Measurements from ENCODE around the gene TREML4.

TREML4 gene

GRCh38 chr6:41224800-41225199 lies 3.3 kb upstream of the TREML4 start:
- Histone ChIP-seq H3K9me3 (ENCODE audit: control insufficient read depth, low read length) (no peaks in the 10 kb centered on the region), H3K9ac (no peak overlapping the region), H2AFZ (no peak overlapping the region), H3K79me2 (no peaks in the 10 kb centered on the region), H3K36me3 (ENCODE audit: control insufficient read depth, insufficient read depth, low read length) (no peaks in the 10 kb centered on the region), H3K27ac (no peak overlapping the region), H3K4me2 (ENCODE audit: low read length) (no peak overlapping the region), H3K4me3 (ENCODE audit: low read depth, low read length) (no peak overlapping the region), H3K27me3 (ENCODE audit: control insufficient read depth, insufficient read depth, low read length) (no peaks in the 10 kb centered on the region), H3K4me1 (no peaks in the 10 kb centered on the region)
- no peak for TF ChIP-seq CTCF (IDR thresholded peaks at IDR 0.05)

- Histone ChIP-seq H3K27me3 (ENCODE audit: control insufficient read depth, insufficient read depth, low read length) (no peaks in the 10 kb centered on the region), H3K27ac (no peak overlapping the region), H3K4me3 (ENCODE audit: low read depth, low read length) (no peak overlapping the region), H3K79me2 (no peaks in the 10 kb centered on the region), H3K36me3 (ENCODE audit: control insufficient read depth, insufficient read depth, low read length) (no peaks in the 10 kb centered on the region), H3K9ac (no peak overlapping the region), H3K4me2 (ENCODE audit: low read length) (no peak overlapping the region), H3K9me3 (ENCODE audit: control insufficient read depth, low read length) (no peaks in the 10 kb centered on the region), H2AFZ (no peak overlapping the region), H3K4me1 (no peaks in the 10 kb centered on the region)
- TF ChIP-seq CTCF (IDR thresholded peaks at IDR 0.05): no peak
Observed at GRCh38 chr6:41226752-41227151, 1.4 kb upstream of the TREML4 start.

DNA sequence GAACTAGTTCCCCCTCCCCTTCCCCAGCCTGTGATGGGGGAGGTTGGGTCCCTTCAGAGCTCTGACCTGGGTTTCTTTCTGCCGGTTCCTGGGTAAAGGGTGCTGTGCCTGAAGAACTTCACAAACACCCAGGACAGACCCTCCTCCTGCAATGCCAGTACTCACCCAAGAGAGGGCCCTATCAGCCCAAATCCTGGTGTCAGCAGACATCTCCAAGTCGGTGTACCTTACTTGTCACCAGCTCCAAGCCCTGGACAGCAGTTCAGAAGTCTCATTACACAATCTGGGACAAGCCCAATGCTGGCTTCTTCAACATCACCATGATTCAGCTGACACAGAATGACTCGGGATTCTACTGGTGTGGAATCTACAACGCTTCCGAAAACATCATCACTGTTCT lies 467 bp downstream of the TREML4 start:
- Histone ChIP-seq H3K4me3 (ENCODE audit: low read depth, low read length) (no peak overlapping the region), H3K9me3 (ENCODE audit: control insufficient read depth, low read length) (no peaks in the 10 kb centered on the region), H3K27me3 (ENCODE audit: control insufficient read depth, insufficient read depth, low read length) (no peaks in the 10 kb centered on the region), H3K9ac (no peak overlapping the region), H3K36me3 (ENCODE audit: control insufficient read depth, insufficient read depth, low read length) (no peaks in the 10 kb centered on the region), H3K79me2 (no peaks in the 10 kb centered on the region), H2AFZ (no peak overlapping the region), H3K4me1 (no peaks in the 10 kb centered on the region), H3K4me2 (ENCODE audit: low read length) (no peak overlapping the region), H3K27ac (no peak overlapping the region)
- TF ChIP-seq CTCF (IDR thresholded peaks at IDR 0.05): no peak

- Histone ChIP-seq H3K9me3 (ENCODE audit: control insufficient read depth, low read length) (no peaks in the 10 kb centered on the region), H3K27me3 (ENCODE audit: control insufficient read depth, insufficient read depth, low read length) (no peaks in the 10 kb centered on the region), H2AFZ (no peak overlapping the region), H3K27ac (no peak overlapping the region), H3K4me2 (ENCODE audit: low read length) (no peak overlapping the region), H3K4me1 (no peaks in the 10 kb centered on the region), H3K9ac (no peak overlapping the region), H3K4me3 (ENCODE audit: low read depth, low read length) (no peak overlapping the region), H3K36me3 (ENCODE audit: control insufficient read depth, insufficient read depth, low read length) (no peaks in the 10 kb centered on the region), H3K79me2 (no peaks in the 10 kb centered on the region)
- no peak for TF ChIP-seq CTCF (IDR thresholded peaks at IDR 0.05)
Observed at GRCh38 chr6:41229721-41230120, 1.6 kb downstream of the TREML4 start.

- Histone ChIP-seq H3K27me3 (ENCODE audit: control insufficient read depth, insufficient read depth, low read length) (no peaks in the 10 kb centered on the region), H3K9me3 (ENCODE audit: control insufficient read depth, low read length) (no peaks in the 10 kb centered on the region), H3K4me2 (ENCODE audit: low read length) (no peak overlapping the region), H2AFZ (no peak overlapping the region), H3K79me2 (no peaks in the 10 kb centered on the region), H3K4me3 (ENCODE audit: low read depth, low read length) (no peak overlapping the region), H3K9ac (no peak overlapping the region), H3K4me1 (no peaks in the 10 kb centered on the region), H3K27ac (no peak overlapping the region), H3K36me3 (ENCODE audit: control insufficient read depth, insufficient read depth, low read length) (no peaks in the 10 kb centered on the region)
- no peak for TF ChIP-seq CTCF (IDR thresholded peaks at IDR 0.05)
Observed at GRCh38 chr6:41231246-41231645, 3.1 kb downstream of the TREML4 start.
